GM12873 (cell line): ENCODE data around the gene CCR5AS.

Source experiments
- CTCF ChIP-seq: IDR thresholded peaks from 2 replicates; pipeline ENCODE4 v1.5.1; 2012; ENCODE audit warnings: low read depth, mild to moderate bottlenecking, moderate library complexity, low read length, control low read depth; ENCODE audit not compliant: insufficient read depth; ENCODE audit errors: missing control alignments

The CCR5AS gene

GRCh38 chr3:46316206-46316605, 90.7 kb downstream of the CCR5AS start:
- TF ChIP-seq CTCF, result no peak

DNA sequence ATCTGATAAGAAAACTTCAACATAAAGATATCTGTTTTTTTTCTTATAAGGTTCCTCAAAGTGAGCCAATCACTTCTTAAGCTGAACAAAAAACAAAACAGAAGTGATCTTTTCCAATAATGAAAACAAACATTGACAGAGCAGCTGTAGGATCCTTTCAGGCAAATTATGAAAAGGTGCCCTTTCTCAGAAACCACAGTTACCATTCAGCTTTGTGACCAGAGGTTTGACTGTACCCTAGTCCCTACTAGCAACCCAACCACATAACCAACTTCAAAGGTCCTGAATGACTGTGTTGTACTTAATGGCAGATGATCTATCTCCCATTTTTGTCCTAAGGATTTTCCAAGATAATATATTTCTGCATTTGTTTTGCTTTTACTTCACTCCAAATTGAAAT, 92.3 kb downstream of the CCR5AS start:
- no peak for TF ChIP-seq CTCF
